Activated naive CD4-positive, alpha-beta T cell treated with anti-CD3 and anti-CD28 coated beads, Interleukin-2, amount 50 U/mL, for 72 hours (primary cell): ENCODE data around the gene PNPLA1. TPM values are rescaled to one million over a fixed set of nuclear protein-coding genes. Genes with fewer than 3 reads are reported as not detected.
A peak's percentile ranks its signal among the peaks of the same experiment; 100 is the strongest.

Experiments
- ATAC-seq, 2 donors: fragments of 150-1000 bp; cut with Tn5 transposase; 2 replicates each; pipeline ENCODE4 v1.10.0; 2021; ENCODE audit warnings: mild to moderate bottlenecking in 2 of 2, moderate library complexity in 2 of 2
- DNase-seq, 2 donors: peaks; one replicate each; pipeline ENCODE4 v3.0.0; 2021 to 2022; ENCODE audit warnings: low spot score in 2 of 2
- H3K27ac Mint-ChIP-seq, 2 donors: one replicate each; pipeline ENCODE4 v1.8.0; 2022; ENCODE audit warnings: mild to moderate bottlenecking in 2 of 2, mixed read lengths in 2 of 2
- H3K36me3 Mint-ChIP-seq, 2 donors: one replicate each; pipeline ENCODE4 v1.8.0; 2022; ENCODE audit warnings: mixed read lengths in 2 of 2
- H3K9me3 Mint-ChIP-seq, 2 donors: one replicate each; pipeline ENCODE4 v1.8.0; 2022; ENCODE audit warnings: mixed read lengths in 2 of 2
- total RNA-seq, 2 donors: library from RNA; stranded (reverse); gene quantifications; one replicate each; pipeline ENCODE4 v1.2.3, GENCODE V29; 2022

PNPLA1 gene
- total RNA-seq, 2 donors from 2014 or later = not detected

GRCh38 chr6:36352477-36353157 is 82.8 kb downstream of the PNPLA1 start:
- H3K36me3 Mint-ChIP-seq = peaks cover 0 to 6% of the 10 kb centered on the region in 2 donors

DNA sequence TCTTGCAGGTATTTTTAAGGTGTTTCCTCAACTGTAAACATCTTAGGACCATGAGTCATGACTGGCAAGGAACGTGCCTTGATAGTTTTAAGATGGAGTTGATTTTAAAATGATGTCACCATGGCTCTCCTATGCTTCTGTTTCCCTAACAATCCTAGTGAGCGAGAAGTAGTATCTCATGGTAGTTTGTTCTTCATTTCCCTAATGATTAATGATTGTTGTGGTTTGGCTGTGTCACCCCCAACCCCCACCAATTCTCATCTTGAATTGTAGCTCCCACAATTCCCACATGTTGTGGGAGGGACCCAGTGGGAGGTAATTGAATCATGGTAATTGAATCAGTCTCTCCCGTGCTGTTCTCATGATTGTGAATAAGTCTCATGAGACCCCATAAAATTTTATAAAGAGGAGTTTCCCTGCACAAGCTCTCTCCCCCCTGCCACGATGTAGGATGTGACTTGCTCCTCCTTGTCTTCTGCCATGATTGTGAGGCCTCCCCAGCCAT is 83.6 kb downstream of the PNPLA1 start:
- no peak overlapping the region for H3K27ac Mint-ChIP-seq
- ATAC-seq (no peak), DNase-seq (no peak)
- peaks cover 0 to 6% of the 10 kb centered on the region in 2 donors for H3K36me3 Mint-ChIP-seq
- H3K9me3 Mint-ChIP-seq = peaks cover 0 to 4% of the 10 kb centered on the region in 2 donors

More at GRCh38 chr6:36352477-36353157, 82.8 kb downstream of the PNPLA1 start:
- ATAC-seq (no peak), DNase-seq (no peak)
- peaks cover 0 to 4% of the 10 kb centered on the region in 2 donors for H3K9me3 Mint-ChIP-seq
- H3K27ac Mint-ChIP-seq = no peak overlapping the region

DNA sequence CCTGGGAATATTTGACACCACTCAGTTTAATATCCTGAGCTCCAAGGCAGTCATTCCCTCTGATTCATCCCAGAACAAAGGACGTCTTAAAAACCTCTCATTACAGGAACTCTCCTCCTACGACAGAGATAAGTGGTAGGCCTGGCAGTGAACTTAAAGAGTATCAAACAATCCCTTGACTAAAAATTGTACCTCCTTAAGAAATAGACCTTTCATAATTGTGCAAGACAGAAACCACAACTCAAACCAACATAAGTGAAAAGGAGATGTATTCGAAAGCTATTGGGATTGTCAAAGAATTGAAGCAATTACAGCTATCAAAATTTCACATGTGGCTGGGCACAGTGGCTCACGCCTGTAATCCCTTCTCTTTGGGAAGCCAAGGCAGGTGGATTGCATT is 86.0 kb downstream of the PNPLA1 start:
- H3K27ac Mint-ChIP-seq = peak overlapping the region in 1 of 2 donors; percentile 44
- DNase-seq (no peak), ATAC-seq (peak; percentile 60 to 85)
- peaks cover 0 to 6% of the 10 kb centered on the region in 2 donors for H3K36me3 Mint-ChIP-seq
- peaks cover 0 to 4% of the 10 kb centered on the region in 2 donors for H3K9me3 Mint-ChIP-seq

GRCh38 chr6:36357872-36358225 is 88.0 kb downstream of the PNPLA1 start:
- peak; percentile 56 to 67 for ATAC-seq
- no peak overlapping the region for H3K27ac Mint-ChIP-seq
- H3K9me3 Mint-ChIP-seq = peaks cover 0 to 4% of the 10 kb centered on the region in 2 donors
- no peak for DNase-seq
- H3K36me3 Mint-ChIP-seq = peaks cover 0 to 4% of the 10 kb centered on the region in 2 donors

Other genes with a start within 250 kb of the PNPLA1 start
- gene SLC26A8, start 245.4 kb upstream of the PNPLA1 start, total RNA-seq = under 1 TPM in 1 of 2 donors, not detected in 1; 0.25 TPM
- gene MAPK14, start 242.3 kb upstream of the PNPLA1 start, total RNA-seq = 10 to 100 TPM; 45.3 to 51.5 TPM
- gene MAPK13, start 139.5 kb upstream of the PNPLA1 start, total RNA-seq = 10 to 100 TPM; 33.6 to 58.9 TPM
- 10 to 100 TPM; 17.7 to 21.6 TPM for gene BRPF3, start 73.3 kb upstream of the PNPLA1 start, total RNA-seq
- not detected for gene BNIP5, start 66.8 kb downstream of the PNPLA1 start, total RNA-seq
- 1 to 10 TPM in 1 of 2 donors, under 1 TPM in 1; 0.16 to 2.0 TPM for gene ETV7, start 117.6 kb downstream of the PNPLA1 start, total RNA-seq
- gene PXT1, start 172.8 kb downstream of the PNPLA1 start, total RNA-seq = under 1 TPM in 1 of 2 donors, not detected in 1; 0.80 TPM
- gene KCTD20, start 172.9 kb downstream of the PNPLA1 start, total RNA-seq = 10 to 100 TPM; 28.9 to 54.8 TPM